Immature natural killer cell (primary cell): ENCODE data around the gene SRP54. TPM values are rescaled to one million over a fixed set of nuclear protein-coding genes. Genes with fewer than 3 reads are reported as not detected.

Experiments
- DNase-seq, 3 donors: peaks; one replicate each; pipeline ENCODE4 v3.0.0; 2022; ENCODE audit warnings: mixed read lengths in 1 of 3
- H3K27ac Mint-ChIP-seq, 6 donors: one replicate each; pipeline ENCODE4 v1.8.0; 2020; ENCODE audit warnings: mixed read lengths in 6 of 6, mild to moderate bottlenecking in 5 of 6, inconsistent platforms in 4 of 6, moderate library complexity in 3 of 6
- H3K27me3 Mint-ChIP-seq, 3 donors: one replicate each; pipeline ENCODE4 v1.8.0; 2020 to 2021; ENCODE audit warnings: low read depth in 3 of 3, mild to moderate bottlenecking in 3 of 3, mixed read lengths in 3 of 3, moderate library complexity in 3 of 3, inconsistent platforms in 1 of 3
- H3K36me3 Mint-ChIP-seq, 3 donors: one replicate each; pipeline ENCODE4 v1.8.0; 2020; ENCODE audit warnings: mixed read lengths in 3 of 3, inconsistent platforms in 2 of 3, mild to moderate bottlenecking in 2 of 3
- H3K4me1 Mint-ChIP-seq, 2 donors: one replicate each; pipeline ENCODE4 v1.8.0; 2020; ENCODE audit warnings: inconsistent platforms in 2 of 2, mild to moderate bottlenecking in 2 of 2, mixed read lengths in 2 of 2, moderate library complexity in 1 of 2
- H3K4me3 Mint-ChIP-seq, 5 donors: one replicate each; pipeline ENCODE4 v1.8.0; 2020; ENCODE audit warnings: mild to moderate bottlenecking in 5 of 5, mixed read lengths in 5 of 5, inconsistent platforms in 3 of 5, moderate library complexity in 3 of 5
- H3K9me3 Mint-ChIP-seq, 6 donors: one replicate each; pipeline ENCODE4 v1.8.0; 2020; ENCODE audit warnings: mild to moderate bottlenecking in 6 of 6, mixed read lengths in 6 of 6, inconsistent platforms in 4 of 6, moderate library complexity in 3 of 6
- polyA plus RNA-seq, 3 donors: library from polyadenylated mRNA; unstranded; fragments of 300-500 nt; fragmentation: Illumina TruSeq; gene quantifications; one replicate each; pipeline ENCODE4 v1.2.3, GENCODE V29; 2021

Gene SRP54
- polyA plus RNA-seq, 3 donors from 2014 or later = 25.4 to 50.6 (median 29.5) TPM

- Mint-ChIP-seq H3K36me3 (peaks cover 3 to 8% (median 6%) of the 10 kb centered on the region in 3 donors), H3K4me1 (no peaks in the 10 kb centered on the region), H3K27me3 (no peaks in the 10 kb centered on the region), H3K9me3 (no peaks in the 10 kb centered on the region), H3K4me3 (no peak overlapping the region), H3K27ac (peak overlapping the region in 1 of 6 donors; percentile 10)
- DNase-seq = no peak
Measured at GRCh38 chr14:34966413-34966812, 16.4 kb upstream of the SRP54 start.

GRCh38 chr14:34970665-34971064 is 12.1 kb upstream of the SRP54 start:
- Mint-ChIP-seq H3K27ac (no peak overlapping the region), H3K27me3 (no peaks in the 10 kb centered on the region), H3K4me3 (no peak overlapping the region), H3K36me3 (peaks cover 3 to 10% (median 10%) of the 10 kb centered on the region in 3 donors), H3K4me1 (peaks cover 0 to under 1% of the 10 kb centered on the region in 2 donors), H3K9me3 (no peaks in the 10 kb centered on the region)
- no peak for DNase-seq

- no peak overlapping the region for H3K4me3 Mint-ChIP-seq
- peaks cover 3 to 10% (median 10%) of the 10 kb centered on the region in 3 donors for H3K36me3 Mint-ChIP-seq
- peaks cover 0 to 3% of the 10 kb centered on the region in 2 donors for H3K4me1 Mint-ChIP-seq
- no peak overlapping the region for H3K27ac Mint-ChIP-seq
- DNase-seq = no peak
- no peaks in the 10 kb centered on the region for H3K27me3 Mint-ChIP-seq
- H3K9me3 Mint-ChIP-seq = no peaks in the 10 kb centered on the region
Measured at GRCh38 chr14:34971381-34971780, 11.4 kb upstream of the SRP54 start.

- no peak overlapping the region for H3K27ac Mint-ChIP-seq
- H3K4me3 Mint-ChIP-seq = no peak overlapping the region
- no peaks in the 10 kb centered on the region for H3K27me3 Mint-ChIP-seq
- H3K36me3 Mint-ChIP-seq = peaks cover 3 to 13% (median 10%) of the 10 kb centered on the region in 3 donors
- DNase-seq = no peak
- H3K4me1 Mint-ChIP-seq = peaks cover 0 to 4% of the 10 kb centered on the region in 2 donors
- H3K9me3 Mint-ChIP-seq = no peaks in the 10 kb centered on the region
Measured at GRCh38 chr14:34971801-34972200, 11.0 kb upstream of the SRP54 start.

GRCh38 chr14:34978444-34978843 is 4.3 kb upstream of the SRP54 start:
- peaks cover 0 to 2% (median 0%) of the 10 kb centered on the region in 3 donors for H3K27me3 Mint-ChIP-seq
- H3K9me3 Mint-ChIP-seq = no peaks in the 10 kb centered on the region
- no peak for DNase-seq
- H3K4me3 Mint-ChIP-seq = no peak overlapping the region
- peaks cover 0 to 9% of the 10 kb centered on the region in 2 donors for H3K4me1 Mint-ChIP-seq
- H3K36me3 Mint-ChIP-seq = peaks cover 0 to 8% (median 0%) of the 10 kb centered on the region in 3 donors
- no peak overlapping the region for H3K27ac Mint-ChIP-seq

GRCh38 chr14:34980337-34980900 is 2.4 kb upstream of the SRP54 start:
- no peak overlapping the region for H3K4me3 Mint-ChIP-seq
- peaks cover 0 to 3% (median 3%) of the 10 kb centered on the region in 3 donors for H3K36me3 Mint-ChIP-seq
- peak overlapping the region in 1 of 6 donors; percentile 59 for H3K27ac Mint-ChIP-seq
- H3K4me1 Mint-ChIP-seq = peaks cover 0 to 12% of the 10 kb centered on the region in 2 donors
- H3K27me3 Mint-ChIP-seq = peaks cover 0 to 2% (median 0%) of the 10 kb centered on the region in 3 donors
- no peaks in the 10 kb centered on the region for H3K9me3 Mint-ChIP-seq
- DNase-seq = no peak

- no peak overlapping the region for H3K4me3 Mint-ChIP-seq
- no peak overlapping the region for H3K27ac Mint-ChIP-seq
- H3K27me3 Mint-ChIP-seq = peaks cover 0 to 2% (median 0%) of the 10 kb centered on the region in 3 donors
- no peaks in the 10 kb centered on the region for H3K9me3 Mint-ChIP-seq
- H3K36me3 Mint-ChIP-seq = peaks cover 0 to 4% (median 0%) of the 10 kb centered on the region in 3 donors
- H3K4me1 Mint-ChIP-seq = peaks cover 0 to 18% of the 10 kb centered on the region in 2 donors
- DNase-seq = no peak
Measured at GRCh38 chr14:34981743-34982420, 910 bp upstream of the SRP54 start.

- Mint-ChIP-seq H3K9me3 (no peaks in the 10 kb centered on the region), H3K4me3 (no peak overlapping the region), H3K4me1 (peaks cover 6 to 22% of the 10 kb centered on the region in 2 donors), H3K27me3 (peaks cover 0 to 2% (median 0%) of the 10 kb centered on the region in 3 donors), H3K27ac (no peak overlapping the region), H3K36me3 (peaks cover 0 to 4% (median 0%) of the 10 kb centered on the region in 3 donors)
- no peak for DNase-seq
Measured at GRCh38 chr14:34983148-34983760, 462 bp downstream of the SRP54 start.

- H3K27ac Mint-ChIP-seq = peak overlapping the region in 1 of 6 donors; percentile 78
- no peaks in the 10 kb centered on the region for H3K9me3 Mint-ChIP-seq
- H3K36me3 Mint-ChIP-seq = peaks cover 0 to 4% (median 0%) of the 10 kb centered on the region in 3 donors
- no peak for DNase-seq
- H3K4me3 Mint-ChIP-seq = no peak overlapping the region
- peaks cover 11 to 22% of the 10 kb centered on the region in 2 donors for H3K4me1 Mint-ChIP-seq
- H3K27me3 Mint-ChIP-seq = peaks cover 0 to 2% (median 0%) of the 10 kb centered on the region in 3 donors
Measured at GRCh38 chr14:34983786-34984185, 994 bp downstream of the SRP54 start.

GRCh38 chr14:34985740-34986139 is 2.9 kb downstream of the SRP54 start:
- peaks cover 0 to 4% (median 0%) of the 10 kb centered on the region in 3 donors for H3K36me3 Mint-ChIP-seq
- peak overlapping the region in 5 of 6 donors; percentile 18 to 86 (median 53) for H3K27ac Mint-ChIP-seq
- H3K27me3 Mint-ChIP-seq = no peaks in the 10 kb centered on the region
- no peak for DNase-seq
- H3K4me1 Mint-ChIP-seq = peaks cover 20 to 30% of the 10 kb centered on the region in 2 donors
- no peaks in the 10 kb centered on the region for H3K9me3 Mint-ChIP-seq
- H3K4me3 Mint-ChIP-seq = peak overlapping the region in 2 of 5 donors; percentile 0 to 47

GRCh38 chr14:34987180-34987579 is 4.4 kb downstream of the SRP54 start:
- H3K9me3 Mint-ChIP-seq = no peaks in the 10 kb centered on the region
- H3K4me3 Mint-ChIP-seq = no peak overlapping the region
- peaks cover 20 to 37% of the 10 kb centered on the region in 2 donors for H3K4me1 Mint-ChIP-seq
- peak overlapping the region in 1 of 6 donors; percentile 41 for H3K27ac Mint-ChIP-seq
- H3K27me3 Mint-ChIP-seq = no peaks in the 10 kb centered on the region
- no peak for DNase-seq
- peaks cover 0 to 4% (median 0%) of the 10 kb centered on the region in 3 donors for H3K36me3 Mint-ChIP-seq

GRCh38 chr14:34989762-34990161 is 7.0 kb downstream of the SRP54 start:
- peak overlapping the region in 1 of 6 donors; percentile 10 for H3K27ac Mint-ChIP-seq
- no peaks in the 10 kb centered on the region for H3K27me3 Mint-ChIP-seq
- H3K9me3 Mint-ChIP-seq = no peaks in the 10 kb centered on the region
- H3K4me3 Mint-ChIP-seq = no peak overlapping the region
- H3K36me3 Mint-ChIP-seq = peaks cover 0 to 4% (median 0%) of the 10 kb centered on the region in 3 donors
- DNase-seq = no peak
- peaks cover 26 to 45% of the 10 kb centered on the region in 2 donors for H3K4me1 Mint-ChIP-seq

- H3K27ac Mint-ChIP-seq = no peak overlapping the region
- no peaks in the 10 kb centered on the region for H3K9me3 Mint-ChIP-seq
- H3K4me1 Mint-ChIP-seq = peaks cover 18 to 70% of the 10 kb centered on the region in 2 donors
Measured at GRCh38 chr14:34993426-34993825, 10.6 kb downstream of the SRP54 start.

GRCh38 chr14:34994668-34995067 is 11.9 kb downstream of the SRP54 start:
- H3K4me1 Mint-ChIP-seq = peaks cover 18 to 58% of the 10 kb centered on the region in 2 donors
- DNase-seq = no peak
- no peaks in the 10 kb centered on the region for H3K27me3 Mint-ChIP-seq
- peak overlapping the region in 1 of 5 donors; percentile 3 for H3K4me3 Mint-ChIP-seq
- H3K36me3 Mint-ChIP-seq = peaks cover 0 to 6% (median 0%) of the 10 kb centered on the region in 3 donors
- H3K27ac Mint-ChIP-seq = peak overlapping the region in 4 of 6 donors; percentile 9 to 69 (median 30)
- no peaks in the 10 kb centered on the region for H3K9me3 Mint-ChIP-seq

More at GRCh38 chr14:34993426-34993825, 10.6 kb downstream of the SRP54 start:
- Mint-ChIP-seq H3K36me3 (peaks cover 0 to 3% (median 0%) of the 10 kb centered on the region in 3 donors), H3K27me3 (no peaks in the 10 kb centered on the region), H3K4me3 (no peak overlapping the region)
- DNase-seq = no peak
